CD4-positive, alpha-beta T cell treated with Interleukin-10 for 1 hour (primary cell): ENCODE data around the gene TMEM245.
"Not testable (repeated sequence)": the region's sequence is repeated elsewhere in the genome, so short reads cannot be mapped to it uniquely, and the experiment has no call there.

Experiments used
- DNase-seq: peaks from one replicate; pipeline ENCODE4 v3.0.0-alpha.2; 2020

Gene TMEM245

DNA sequence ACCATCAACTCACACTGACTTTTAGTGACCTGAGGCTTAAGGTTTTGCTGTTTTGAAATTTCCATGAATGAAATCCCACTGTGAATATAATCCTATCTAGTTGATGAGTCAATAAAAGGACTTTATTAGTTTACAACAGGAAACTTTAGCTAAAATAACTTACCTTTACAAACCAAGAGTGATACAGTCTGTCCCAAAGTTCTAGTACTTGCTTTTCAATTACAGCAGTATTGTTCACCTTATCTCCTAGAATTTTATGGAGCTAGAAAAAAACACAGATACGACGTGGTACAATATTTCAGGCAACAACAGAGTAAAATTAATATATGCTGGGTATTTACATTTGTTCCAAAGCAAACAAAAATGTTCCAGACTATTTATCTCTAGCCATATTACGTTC lies 59.6 kb downstream of the TMEM245 start:
- DNase-seq: no peak

DNA sequence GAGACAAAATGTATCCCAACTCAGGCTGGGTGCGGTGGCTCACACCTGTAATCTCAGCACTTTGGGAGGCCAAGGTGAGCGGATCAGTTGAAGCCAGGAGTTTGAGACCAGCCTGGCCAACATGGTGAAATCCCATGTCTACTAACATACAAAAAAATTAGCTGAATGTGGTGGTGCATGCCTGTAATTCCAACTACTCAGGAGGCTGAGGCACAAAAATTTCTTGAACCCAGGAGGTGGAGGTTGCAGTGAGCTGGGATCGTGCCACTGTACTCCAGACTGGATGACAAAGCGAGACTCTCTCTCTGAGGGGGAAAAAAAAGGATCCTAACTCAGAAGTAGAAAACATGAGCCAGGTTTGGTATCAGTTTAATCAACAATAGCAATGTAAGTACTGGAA lies 66.6 kb downstream of the TMEM245 start:
- DNase-seq: not testable (repeated sequence)

DNA sequence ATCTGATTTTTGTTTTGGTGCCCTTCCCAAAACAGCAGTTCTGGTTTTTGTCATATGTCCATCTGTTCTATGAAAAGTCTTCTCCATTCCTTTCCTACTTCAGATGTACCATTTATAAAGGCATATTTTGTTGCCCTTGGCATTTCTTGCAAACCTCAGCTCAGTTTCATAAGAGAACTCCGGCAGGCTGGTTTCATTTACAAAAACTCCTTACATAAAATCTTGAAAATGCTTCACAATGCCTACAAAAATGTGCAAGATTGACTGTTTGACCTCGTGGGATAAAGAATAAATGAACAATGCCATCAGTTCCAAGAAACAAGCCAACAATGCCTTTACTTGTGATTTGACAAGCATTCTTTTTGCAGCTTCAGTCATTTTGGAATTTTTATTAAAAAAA lies 67.3 kb downstream of the TMEM245 start:
- DNase-seq: no peak

DNA sequence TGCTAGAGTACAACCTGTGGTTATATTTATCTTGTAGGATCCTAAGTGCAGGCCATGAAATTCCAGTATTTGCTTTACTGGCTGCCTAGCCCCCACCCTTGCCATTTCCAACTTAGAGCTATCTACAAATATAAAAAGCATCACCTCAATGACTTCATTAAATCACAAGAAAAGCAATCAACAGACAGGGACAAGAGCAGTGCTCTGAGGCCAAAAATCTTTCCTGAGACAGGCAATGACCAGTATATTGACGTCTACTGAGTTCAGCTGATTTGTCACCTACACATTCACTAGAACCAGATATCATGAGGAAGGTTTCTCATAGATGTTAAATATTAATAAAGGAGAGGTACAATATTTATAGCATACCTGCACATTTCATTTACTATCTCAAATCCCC lies 68.0 kb downstream of the TMEM245 start:
- DNase-seq: no peak

DNA sequence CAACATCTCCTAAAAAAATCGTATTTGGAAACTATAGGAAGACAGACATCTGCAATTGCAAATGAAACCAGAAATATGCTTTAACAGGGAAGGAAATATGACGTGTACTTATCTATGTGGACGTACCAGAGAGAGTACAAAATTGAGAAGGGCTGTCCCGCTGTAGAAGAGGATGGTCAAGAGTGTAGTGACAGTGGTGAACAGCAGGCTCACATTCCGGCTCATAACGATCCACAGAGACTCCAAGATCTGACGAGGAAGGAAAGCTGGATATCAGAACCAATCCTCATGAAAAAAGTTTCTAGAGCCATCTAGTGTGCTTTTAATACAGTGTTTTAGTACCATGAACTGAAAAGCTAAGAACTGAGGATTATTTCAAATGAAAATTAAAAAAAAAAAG lies 69.3 kb downstream of the TMEM245 start:
- no peak for DNase-seq

DNA sequence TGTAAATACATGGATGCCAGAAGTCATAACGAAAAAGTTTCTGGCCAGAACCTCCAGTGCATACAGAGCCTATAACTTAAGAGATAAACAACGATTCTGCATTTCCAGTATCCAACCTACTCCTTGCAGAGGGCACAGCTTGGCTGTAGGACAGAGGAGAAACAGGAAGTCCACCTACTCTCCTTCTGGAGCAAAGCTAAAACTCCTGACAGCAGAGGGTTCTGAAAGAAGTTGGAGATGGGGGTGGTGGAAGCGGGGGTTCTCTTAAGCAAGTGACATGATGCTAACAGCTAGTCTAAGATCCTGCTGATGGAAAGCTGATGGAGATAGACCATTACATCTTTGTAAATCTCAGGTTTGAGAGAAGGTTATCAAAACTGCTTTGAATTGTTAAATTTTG lies 70.9 kb downstream of the TMEM245 start:
- DNase-seq: no peak

DNA sequence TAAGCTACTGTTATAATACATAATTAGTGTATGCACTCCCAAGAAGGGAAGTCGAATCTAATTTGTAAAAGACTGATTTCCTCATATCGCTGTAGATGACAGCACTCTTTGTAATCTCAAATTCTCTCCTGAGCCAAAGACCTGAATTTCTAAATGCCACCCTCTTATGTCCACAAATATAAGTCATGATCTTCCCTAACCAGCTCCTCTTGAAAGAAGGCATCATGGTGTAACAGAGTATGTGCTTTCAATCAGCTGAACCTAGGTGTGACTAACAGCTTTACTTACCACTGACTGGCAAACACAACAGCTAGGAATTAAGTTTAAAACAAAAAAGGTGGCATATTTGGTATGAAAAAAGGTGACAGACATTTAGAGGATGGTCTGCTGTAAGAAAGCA lies 72.5 kb downstream of the TMEM245 start:
- DNase-seq: no peak

DNA sequence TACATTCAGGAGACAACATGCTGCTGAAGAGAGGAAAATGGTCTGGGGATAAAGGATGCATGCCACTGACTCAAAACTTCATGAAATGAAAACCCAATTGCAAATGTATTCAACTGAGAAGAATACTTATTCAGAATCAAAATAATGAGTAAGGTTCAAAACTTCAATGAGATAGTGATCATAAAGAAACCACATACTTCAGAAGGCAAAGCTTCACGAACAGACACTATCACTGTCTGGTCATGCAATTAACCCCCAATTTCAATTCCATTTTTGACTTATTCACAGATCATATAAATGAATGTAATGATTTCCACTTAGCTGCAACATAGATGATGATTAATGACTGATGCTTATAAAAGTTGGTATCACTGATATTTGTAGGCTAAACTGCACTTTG lies 73.4 kb downstream of the TMEM245 start:
- no peak for DNase-seq

DNA sequence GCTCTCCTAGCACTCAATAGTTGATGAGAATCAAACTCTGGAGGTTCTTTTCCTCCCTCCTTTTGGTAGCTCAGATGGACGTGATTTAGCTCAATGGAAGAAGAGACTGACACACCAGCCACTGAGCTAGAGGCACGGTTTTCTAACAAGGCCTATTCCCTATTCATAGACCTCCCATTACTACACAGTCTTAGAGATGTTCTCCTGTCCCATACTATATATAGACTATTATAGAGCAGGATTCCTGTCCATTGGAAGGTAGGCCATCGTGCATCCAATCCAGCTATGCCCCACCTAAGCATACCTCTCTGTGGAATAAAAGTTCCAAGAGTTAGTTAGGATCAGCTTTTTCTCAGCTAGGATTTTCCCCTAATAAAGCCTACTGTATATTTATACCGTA lies 76.2 kb downstream of the TMEM245 start:
- no peak for DNase-seq

DNA sequence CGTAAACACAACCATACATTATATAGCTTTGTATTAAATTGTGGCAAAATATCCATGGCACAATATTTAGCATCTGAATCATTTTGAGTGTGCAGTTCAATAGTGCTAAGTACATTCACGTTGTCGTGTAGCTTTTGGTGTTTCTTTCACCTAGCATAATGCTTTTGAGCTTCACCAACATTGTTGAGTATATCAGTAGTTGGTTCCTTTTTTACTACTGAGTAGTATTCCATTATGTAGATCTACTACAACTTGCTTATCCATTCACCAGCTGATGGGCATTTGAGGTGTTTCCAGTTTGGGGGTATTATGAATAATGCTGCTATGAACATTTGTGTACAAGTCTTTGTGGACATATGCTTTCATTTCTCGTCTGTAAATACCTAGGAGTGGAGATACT lies 79.2 kb downstream of the TMEM245 start:
- DNase-seq: no peak

DNA sequence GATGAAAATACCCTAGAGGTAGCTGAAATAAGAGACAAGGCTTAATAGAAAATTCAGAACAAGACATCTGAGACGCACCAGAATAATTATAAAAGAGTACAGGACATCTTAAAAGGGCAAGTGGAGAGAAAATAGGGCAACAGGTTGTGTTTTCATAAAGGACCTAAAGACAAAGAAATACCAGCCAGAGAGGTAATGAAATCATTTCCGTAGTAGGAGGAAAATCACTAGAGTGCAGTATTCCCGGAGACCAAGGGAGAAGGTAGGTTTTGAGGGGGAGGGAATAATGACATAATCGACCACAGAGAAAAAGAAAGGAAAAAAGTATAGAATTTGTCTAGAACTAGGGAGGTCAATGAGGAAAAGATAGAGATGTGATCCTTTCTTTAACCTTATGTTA lies 80.2 kb downstream of the TMEM245 start:
- no peak for DNase-seq

DNA sequence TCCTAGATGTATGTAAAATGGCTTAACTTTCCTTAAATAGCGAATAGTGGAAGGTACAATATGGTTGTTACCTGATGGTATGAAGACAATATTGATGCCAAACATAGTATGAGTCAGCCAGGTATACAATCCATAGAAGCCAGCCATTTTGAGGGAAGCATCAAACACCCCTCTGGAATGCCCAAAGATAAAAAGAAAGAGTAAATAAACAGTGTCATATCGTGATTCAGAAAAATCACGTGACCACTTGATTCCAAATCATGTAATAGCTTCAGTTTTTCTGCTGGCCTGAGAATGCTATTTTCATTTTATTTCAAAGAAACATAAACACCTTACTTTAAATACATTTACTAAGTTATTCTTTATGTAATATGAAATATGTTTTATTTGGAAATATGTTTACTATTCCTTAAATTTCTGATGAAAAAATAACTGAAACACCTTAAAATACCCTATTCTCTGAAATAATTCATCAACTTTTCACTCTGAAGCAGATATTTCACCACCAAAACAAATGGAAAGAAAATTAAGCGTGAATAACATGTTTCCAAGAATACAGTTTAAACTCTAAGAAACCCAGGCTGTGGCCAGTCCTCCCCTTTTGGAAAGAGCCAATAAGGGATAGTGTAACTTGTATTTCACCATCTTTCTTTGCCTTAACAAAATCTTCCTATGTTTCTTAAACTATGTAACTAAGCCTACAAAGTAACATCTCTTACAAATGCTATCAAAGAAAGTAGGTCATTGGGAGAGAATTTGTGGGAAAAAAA lies 81.6 kb downstream of the TMEM245 start:
- no peak for DNase-seq

DNA sequence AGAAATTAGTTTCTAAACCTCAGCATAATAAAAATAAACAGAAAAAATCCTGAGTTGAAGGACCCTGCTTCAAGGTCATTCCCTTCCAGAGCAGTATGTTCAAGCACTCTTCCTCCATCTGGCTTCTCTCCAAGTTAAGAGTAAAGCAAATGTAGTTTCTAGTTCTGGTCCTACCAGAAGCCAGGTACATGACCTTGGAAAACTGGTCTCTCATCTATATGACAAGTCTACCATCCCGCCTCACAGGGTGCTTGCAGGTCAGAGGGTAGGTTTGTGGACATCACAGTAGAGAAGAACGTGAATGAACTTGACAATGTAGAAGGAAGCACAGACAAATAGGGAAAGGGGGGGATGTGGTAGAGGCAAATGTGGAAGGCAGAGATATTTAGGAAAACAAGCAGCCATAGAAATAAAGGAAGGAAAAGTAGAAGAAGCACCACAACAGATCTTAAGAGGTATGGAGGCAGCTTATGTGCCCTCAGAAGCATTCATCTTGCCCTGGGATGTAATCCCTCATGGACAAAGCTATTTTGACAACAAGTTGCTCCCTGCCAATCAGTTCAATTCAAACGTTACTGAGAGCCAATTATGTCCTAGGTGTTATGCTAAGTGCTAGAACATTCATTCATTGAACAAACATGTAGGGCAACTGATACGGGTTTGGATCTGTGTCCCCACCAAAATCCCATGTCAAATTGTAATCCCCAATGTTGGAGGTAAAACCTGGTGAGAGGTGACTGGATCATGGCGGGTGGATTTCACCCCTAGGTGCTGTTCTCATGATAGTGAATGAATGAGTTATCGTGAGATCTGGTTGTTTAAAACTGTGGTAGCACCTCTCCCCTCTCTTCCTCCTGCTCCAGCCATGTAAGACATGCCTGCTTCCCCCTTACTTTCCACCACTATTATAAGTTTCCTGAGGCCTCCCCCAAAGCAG lies 82.7 kb downstream of the TMEM245 start:
- DNase-seq: no peak

DNA sequence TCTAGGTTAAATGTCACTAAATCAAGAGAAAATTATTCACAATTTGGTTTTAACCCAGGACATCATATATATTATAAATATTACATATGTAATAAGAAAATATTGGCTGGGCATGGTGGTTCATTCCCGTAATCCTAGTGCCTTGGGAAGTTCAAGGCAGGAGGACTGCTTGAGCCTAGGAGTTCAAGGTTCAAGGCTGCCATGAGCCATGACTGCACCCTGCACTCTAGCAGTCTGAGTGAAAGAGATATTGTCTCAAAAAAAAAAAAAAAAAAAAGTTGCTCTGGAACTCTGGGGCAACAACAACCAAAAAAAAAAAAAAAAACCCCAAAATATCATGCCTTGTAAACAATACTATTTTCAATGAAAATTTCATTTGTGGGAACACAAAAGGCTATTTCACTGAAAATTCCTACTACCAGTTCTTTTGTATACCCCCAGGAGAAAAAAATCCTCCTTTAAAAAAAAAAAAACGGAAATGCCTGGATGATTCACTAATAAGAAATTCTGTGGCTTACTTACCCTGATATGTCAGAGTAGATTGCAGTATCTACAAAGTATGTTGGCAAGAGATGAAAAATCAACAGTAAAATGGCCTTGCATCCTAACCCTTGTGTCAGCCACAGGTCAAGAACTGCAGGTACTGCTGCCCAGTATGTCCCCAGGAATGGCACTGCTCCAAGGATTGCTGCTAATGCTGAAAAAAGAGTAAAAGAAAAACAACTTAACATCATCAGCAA lies 83.9 kb downstream of the TMEM245 start:
- no peak for DNase-seq

DNA sequence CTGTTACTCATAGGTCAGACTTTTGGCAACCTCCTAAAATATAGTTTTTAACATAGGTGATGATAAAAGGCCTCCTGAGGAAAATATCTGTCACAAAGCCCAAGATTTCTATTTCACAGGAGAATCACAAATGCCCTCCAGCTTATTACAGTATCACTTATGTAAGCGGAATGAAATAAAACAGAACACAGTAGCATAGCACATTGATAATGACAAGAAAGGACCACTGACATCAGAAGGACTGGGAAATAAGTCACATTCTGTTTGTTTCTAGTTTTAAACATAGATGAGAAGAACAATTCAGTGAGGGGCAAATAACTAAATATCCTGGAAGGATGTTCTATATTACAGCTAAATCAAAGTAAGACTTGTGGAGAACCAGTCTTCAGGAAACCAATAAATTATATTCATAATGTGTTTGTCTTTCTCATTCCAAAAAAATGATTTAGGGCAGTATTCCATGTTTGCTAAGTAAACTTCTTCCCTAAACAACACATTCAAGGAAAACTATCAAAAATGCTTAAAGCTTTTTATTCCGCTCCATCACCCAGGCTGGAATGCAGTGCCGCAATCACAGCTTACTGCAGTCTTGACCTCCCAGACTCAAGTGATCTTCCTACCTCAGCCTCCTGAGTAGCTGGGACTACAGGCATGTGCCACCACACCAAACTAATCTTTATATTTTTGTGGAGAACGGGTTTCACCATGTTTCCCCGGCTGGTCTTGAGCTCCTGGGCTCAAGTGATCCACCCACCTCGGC lies 85.6 kb downstream of the TMEM245 start:
- no peak for DNase-seq

DNA sequence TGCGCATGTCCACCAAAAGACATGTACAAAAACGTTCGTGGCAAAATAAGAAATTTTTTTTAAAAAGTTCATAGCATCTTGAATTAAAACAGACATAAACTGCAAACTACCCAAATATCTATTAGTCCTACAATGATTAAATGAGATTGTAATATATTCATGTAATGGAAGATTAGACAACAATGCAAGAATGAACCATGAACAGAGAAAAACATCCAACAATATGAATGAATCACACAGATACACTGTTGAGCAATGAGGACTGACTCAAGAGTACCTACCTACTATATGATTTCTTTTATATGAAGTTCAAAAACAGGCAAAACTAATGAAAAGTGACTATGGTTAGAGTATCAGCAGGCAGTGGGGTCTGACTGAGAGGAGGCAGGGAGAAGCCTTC lies 88.5 kb downstream of the TMEM245 start:
- no peak for DNase-seq

DNA sequence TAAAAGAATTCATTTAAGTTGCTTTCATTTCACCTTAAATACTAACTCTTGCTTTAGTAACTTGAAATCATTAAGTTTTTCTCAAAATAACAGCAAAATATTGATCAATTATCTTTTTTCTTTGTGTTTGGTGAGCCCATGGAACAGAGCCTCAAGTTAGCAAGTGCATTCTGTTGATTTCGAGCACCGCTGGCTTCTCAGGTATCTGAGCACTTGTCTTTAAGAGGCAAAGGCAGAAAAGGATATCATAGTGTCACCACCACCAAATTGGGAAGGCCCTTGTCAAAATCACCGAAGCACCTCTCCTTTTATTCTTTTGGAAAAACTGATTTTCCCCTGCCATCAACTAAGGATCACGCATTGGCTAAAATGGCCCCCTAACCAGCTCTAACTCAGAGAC lies 89.3 kb downstream of the TMEM245 start:
- no peak for DNase-seq

DNA sequence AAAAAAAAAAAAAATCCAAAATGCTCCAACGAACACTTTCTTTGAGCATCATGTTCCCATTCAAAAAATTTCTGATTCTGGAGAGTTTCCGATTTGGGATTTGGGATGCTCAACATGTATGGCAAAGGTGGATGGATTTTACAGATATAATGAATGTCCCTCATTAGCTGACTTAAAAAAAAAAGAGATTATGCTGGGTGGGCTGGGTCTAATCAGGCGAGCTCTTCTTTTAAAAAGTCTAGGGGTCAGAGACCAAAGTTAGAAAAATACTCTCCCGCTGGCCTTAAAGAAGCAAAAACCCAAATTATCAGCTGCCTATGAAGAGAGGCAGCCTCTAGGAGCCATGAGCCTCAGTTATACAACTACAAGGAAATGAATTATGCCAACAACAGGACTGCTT lies 91.3 kb downstream of the TMEM245 start:
- no peak for DNase-seq

DNA sequence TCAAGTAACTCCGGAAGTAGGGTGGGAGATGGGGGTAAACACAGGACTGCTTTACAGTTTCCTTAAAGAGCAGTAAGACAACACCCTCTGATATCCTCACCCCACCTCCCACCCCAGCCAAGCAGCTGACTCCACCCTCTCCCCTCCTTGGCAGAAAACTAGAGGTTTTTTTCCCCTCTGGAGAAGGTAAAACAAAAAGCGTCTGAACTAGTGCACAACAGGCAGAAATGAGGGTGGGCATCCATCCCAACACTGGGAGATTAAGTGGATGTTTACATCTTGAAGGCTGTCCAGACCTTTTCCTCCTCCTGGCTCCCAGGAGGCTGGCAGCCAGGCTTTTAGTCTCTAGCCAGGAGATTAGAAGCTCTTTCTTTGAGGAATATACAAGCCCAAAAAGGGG lies 92.6 kb downstream of the TMEM245 start:
- DNase-seq: no peak

DNA sequence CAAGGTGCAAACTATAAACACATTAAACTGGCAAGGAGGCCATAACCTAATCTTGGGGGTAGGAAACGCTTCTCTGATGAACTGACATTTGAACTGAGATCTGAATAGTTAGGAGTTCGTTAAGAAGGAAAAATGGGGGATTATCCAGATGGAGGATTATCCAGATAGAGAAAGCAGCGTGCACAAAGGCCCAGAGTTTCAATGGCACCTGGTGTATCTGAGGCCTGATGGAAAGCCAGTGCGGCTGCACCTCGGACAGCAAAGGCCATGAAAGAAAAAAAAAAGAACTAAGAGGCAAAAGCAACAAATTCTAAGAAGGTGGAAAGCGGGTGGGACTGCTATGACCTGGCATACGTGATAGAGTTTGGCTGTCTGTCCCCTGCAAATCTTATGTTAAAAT lies 93.4 kb downstream of the TMEM245 start:
- no peak for DNase-seq

DNA sequence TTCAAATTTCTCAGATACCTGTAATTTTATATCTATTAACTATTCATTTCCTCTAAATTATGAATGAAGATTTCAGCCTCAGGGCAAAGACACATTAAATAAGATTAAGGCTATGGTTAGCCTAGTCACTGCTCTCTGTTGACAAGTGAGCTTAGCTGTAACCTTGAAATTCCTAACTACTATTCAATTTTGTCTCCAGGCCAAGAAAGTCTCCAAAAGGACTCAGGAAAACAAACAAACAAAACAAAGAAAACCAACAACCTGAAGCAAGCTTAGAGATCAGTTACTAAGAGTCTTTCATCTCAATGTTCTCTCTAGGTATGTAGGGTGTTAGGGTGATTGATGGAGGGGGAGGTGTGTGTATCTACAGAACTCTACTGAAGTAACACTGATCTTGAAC lies 96.9 kb downstream of the TMEM245 start:
- DNase-seq: no peak

DNA sequence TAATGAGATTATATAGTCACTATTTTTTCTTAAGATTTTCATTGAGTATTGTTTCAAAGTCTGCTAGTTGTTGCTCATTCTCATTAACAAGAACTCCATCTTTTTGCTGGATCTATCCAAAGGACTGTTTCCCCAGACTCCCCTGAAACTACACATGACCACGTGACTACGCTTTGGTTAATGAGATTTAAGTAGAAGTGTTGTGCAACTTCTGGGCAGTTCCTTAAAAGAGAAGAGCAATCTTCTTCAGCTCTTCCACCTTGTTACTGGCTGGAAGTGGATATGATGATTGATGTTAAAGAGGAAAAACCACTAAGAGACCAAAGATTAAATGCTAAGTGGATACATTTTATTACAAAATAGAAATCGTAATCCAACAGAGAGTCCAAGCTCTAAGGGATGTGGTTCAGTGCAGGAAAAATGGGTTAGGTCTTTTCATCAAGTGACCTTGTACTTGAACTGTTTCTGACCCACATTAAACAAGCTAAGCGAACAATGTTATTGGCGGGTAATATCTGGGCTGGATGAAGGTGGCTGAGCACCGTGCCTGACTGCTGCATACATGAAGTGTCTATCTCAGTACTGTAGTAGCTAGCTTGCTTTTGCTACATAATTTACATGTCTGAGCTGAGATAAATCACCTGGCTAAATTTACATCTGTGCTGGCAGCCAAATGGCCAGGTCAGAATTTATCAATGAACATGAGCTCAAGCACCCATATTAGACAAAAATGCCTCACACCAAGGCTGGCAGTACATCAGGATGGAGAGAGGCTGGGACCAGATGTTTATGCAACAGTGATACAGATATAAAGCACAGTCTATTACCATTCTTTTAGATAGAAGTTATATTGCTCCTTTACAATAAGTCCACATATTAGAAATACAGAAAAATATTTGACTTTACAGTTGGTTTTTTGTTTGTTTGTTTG lies 98.9 kb downstream of the TMEM245 start:
- no peak for DNase-seq
